ENCODE measurements around the gene MRGPRG. TPM values are rescaled to one million over a fixed set of nuclear protein-coding genes. Genes with fewer than 3 reads are reported as not detected.

MRGPRG gene
- total and polyA plus RNA-seq, 7 donors, result not detected

DNA sequence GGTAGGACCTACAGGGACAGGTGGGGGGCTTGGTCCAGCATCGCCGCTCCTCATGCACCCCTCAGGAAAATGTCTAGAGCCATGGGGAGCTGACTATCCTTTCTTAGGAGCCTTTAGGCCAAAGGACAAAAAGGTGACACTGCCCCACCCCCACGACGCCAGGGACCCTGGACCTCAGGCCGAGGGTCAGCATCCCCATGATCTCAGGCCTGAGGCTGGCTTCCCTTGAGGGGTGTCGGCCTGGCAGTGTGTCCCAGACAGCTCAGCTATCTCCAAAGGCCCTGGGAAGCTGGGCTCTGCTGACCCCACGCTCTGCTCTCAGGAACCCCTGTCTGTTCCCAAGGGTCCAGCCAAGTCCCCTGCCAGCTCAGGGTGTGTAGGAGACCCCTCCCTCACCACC is 16.3 kb downstream of the MRGPRG start:
- 52 to 68% methylated on average over 7 of the region's 7 CpGs for WGBS, 2 donors
- Histone ChIP-seq H3K36me3 (no peaks in the 10 kb centered on the region), H3K27ac (no peak overlapping the region), H3K9me3 (no peaks in the 10 kb centered on the region), H3K27me3 (peaks cover 15 to 64% (median 31%) of the 10 kb centered on the region in 3 donors), H3K4me1 (peaks cover 0 to 26% (median 17%) of the 10 kb centered on the region in 4 donors), H3K4me3 (no peak overlapping the region)
- DNase-seq, result peak; percentile 52
- TF ChIP-seq POLR2A (IDR thresholded peaks at IDR 0.05) (no peak), POLR2AphosphoS5 (IDR thresholded peaks at IDR 0.05) (no peak), EP300 (IDR thresholded peaks at IDR 0.05) (no peak)
- TF ChIP-seq, protein P1, sequence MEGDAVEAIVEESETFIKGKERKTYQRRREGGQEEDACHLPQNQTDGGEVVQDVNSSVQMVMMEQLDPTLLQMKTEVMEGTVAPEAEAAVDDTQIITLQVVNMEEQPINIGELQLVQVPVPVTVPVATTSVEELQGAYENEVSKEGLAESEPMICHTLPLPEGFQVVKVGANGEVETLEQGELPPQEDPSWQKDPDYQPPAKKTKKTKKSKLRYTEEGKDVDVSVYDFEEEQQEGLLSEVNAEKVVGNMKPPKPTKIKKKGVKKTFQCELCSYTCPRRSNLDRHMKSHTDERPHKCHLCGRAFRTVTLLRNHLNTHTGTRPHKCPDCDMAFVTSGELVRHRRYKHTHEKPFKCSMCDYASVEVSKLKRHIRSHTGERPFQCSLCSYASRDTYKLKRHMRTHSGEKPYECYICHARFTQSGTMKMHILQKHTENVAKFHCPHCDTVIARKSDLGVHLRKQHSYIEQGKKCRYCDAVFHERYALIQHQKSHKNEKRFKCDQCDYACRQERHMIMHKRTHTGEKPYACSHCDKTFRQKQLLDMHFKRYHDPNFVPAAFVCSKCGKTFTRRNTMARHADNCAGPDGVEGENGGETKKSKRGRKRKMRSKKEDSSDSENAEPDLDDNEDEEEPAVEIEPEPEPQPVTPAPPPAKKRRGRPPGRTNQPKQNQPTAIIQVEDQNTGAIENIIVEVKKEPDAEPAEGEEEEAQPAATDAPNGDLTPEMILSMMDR (IDR thresholded peaks at IDR 0.05), result no peak
- intact Hi-C loops (cut with DNase I), result no loop called here

DNA sequence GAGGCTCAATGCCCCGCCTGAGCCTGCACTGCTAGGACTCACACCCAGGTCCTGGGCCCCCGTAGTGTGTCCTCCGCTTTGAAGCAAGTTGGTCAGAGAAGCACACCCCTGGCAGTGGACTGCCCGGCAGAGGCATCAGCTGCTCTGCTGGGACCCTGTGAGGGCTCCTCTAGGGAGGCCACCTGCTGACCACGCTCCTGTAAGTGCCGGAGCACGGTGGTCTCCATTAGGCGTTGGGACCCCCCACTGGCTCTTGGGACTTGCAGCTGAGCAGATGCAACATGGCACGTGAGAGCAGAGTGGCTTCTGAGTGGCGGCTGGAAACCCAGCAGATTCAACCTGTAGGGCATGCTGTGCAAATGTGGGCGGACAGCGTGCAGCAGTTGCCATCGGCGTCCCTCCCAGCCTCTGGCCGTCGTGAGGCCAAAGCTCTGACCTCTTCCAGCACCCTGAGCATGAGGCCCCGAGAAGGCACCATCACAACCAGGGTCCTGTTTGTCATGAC is 16.9 kb downstream of the MRGPRG start:
- no peak overlapping the region for H3K27ac ChIP-seq
- H3K36me3 ChIP-seq, result no peaks in the 10 kb centered on the region
- no peak overlapping the region for H3K4me3 ChIP-seq
- DNase-seq, result no peak
- intact Hi-C loops (cut with DNase I), result no loop called here
- TF ChIP-seq, protein P1 (IDR thresholded peaks at IDR 0.05), result no peak
- TF ChIP-seq POLR2A (IDR thresholded peaks at IDR 0.05) (no peak), POLR2AphosphoS5 (IDR thresholded peaks at IDR 0.05) (no peak), EP300 (IDR thresholded peaks at IDR 0.05) (no peak)
- peaks cover 0 to 26% (median 17%) of the 10 kb centered on the region in 4 donors for H3K4me1 ChIP-seq
- no peaks in the 10 kb centered on the region for H3K9me3 ChIP-seq
- H3K27me3 ChIP-seq, result peaks cover 15 to 69% (median 31%) of the 10 kb centered on the region in 3 donors
- 63 to 78% methylated on average over 17 of the region's 17 CpGs for WGBS, 2 donors

DNA sequence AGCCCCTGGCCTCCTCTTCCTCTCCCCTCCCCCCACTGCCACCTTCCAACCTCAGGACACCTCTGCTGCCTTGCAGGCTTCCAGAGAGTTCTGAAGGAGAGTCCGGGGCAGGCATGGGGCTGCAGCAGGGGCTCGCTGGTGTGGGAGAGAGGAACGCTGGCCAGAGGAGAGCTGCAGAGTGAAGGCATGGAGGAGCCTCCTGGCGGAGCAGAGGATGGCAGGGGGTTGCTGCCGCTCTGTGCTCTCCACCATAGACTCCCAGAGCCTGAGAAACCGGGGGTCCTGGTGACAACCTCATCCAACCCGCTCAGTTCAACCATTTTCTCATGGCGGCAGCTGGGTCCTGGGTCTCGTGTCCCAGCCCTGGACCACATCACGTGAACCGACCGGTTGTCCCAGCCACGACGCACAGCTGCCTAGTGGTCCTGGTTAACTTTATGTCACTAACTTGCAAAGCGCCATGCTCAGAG is 17.5 kb downstream of the MRGPRG start:
- intact Hi-C loops (cut with DNase I), result no loop called here
- no peak for DNase-seq
- H3K27me3 ChIP-seq, result peaks cover 15 to 71% (median 31%) of the 10 kb centered on the region in 3 donors
- H3K9me3 ChIP-seq, result no peaks in the 10 kb centered on the region
- no peak overlapping the region for H3K4me3 ChIP-seq
- TF ChIP-seq POLR2AphosphoS5 (IDR thresholded peaks at IDR 0.05) (no peak), POLR2A (IDR thresholded peaks at IDR 0.05) (no peak), EP300 (IDR thresholded peaks at IDR 0.05) (no peak)
- TF ChIP-seq, protein P1 (IDR thresholded peaks at IDR 0.05), result no peak
- 80 to 85% methylated on average over 15 of the region's 15 CpGs for WGBS, 2 donors
- H3K36me3 ChIP-seq, result no peaks in the 10 kb centered on the region
- peaks cover 0 to 26% (median 17%) of the 10 kb centered on the region in 4 donors for H3K4me1 ChIP-seq
- no peak overlapping the region for H3K27ac ChIP-seq

DNA sequence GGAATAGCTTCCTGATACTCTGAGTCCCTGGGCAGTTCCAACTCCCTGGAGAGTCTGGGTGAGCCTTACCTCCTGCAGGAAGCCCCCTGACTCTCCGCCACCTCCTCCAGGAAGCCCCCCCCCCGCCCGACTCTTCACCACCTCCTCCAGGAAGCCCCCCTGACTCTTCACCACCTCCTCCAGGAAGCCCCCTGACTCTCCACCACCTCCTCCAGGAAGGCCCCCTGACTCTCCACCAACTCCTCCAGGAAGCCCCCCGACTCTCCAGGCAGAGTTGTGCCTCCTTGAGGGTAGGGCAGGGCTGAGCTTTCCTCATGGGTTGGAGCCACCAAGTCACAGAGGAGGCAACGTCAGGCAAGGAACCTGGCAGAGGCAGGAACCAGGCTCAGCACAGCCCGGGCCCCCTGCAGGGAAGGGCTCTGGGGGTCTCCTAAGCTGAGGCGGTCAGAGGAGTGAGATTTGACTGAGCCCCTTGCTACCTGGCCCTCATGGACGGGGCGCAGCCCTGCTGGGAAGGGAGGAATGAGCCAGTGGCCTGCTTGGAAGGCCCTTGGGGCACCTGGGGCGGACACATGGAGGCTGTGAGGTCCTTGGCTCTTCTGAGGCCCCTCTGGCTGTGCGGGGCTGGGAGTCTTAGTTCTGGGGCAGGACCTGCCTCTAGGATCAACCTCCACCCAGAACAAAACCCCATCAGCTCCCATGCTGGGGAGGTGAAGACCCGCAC is 18.1 kb downstream of the MRGPRG start:
- DNase-seq, result peak; percentile 48
- intact Hi-C loops (cut with DNase I), result no loop called here
- Histone ChIP-seq H3K4me3 (no peak overlapping the region), H3K36me3 (no peaks in the 10 kb centered on the region), H3K27me3 (peaks cover 15 to 71% (median 31%) of the 10 kb centered on the region in 3 donors), H3K4me1 (peaks cover 0 to 22% (median 14%) of the 10 kb centered on the region in 4 donors), H3K27ac (no peak overlapping the region), H3K9me3 (no peaks in the 10 kb centered on the region)
- WGBS, 2 donors, result 72 to 75% methylated on average over 12 of the region's 12 CpGs
- TF ChIP-seq, protein P1 (IDR thresholded peaks at IDR 0.05), result no peak
- TF ChIP-seq POLR2A (IDR thresholded peaks at IDR 0.05) (no peak), POLR2AphosphoS5 (IDR thresholded peaks at IDR 0.05) (no peak), EP300 (IDR thresholded peaks at IDR 0.05) (no peak)
